Aortic smooth muscle cell (primary cell): ENCODE data around the gene GRSF1. TPM values are rescaled to one million over a fixed set of nuclear protein-coding genes. Genes with fewer than 3 reads are reported as not detected.

ENCODE experiments used
- total RNA-seq: library from RNA; depleted of rRNA; stranded (reverse); fragments of >200 nt; gene quantifications from 2 replicates; pipeline ENCODE4 v1.2.3, GENCODE V29; 2014

Gene GRSF1, protein sequence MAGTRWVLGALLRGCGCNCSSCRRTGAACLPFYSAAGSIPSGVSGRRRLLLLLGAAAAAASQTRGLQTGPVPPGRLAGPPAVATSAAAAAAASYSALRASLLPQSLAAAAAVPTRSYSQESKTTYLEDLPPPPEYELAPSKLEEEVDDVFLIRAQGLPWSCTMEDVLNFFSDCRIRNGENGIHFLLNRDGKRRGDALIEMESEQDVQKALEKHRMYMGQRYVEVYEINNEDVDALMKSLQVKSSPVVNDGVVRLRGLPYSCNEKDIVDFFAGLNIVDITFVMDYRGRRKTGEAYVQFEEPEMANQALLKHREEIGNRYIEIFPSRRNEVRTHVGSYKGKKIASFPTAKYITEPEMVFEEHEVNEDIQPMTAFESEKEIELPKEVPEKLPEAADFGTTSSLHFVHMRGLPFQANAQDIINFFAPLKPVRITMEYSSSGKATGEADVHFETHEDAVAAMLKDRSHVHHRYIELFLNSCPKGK
- total RNA-seq = 79.7 and 87.2 TPM in 2 replicates

DNA sequence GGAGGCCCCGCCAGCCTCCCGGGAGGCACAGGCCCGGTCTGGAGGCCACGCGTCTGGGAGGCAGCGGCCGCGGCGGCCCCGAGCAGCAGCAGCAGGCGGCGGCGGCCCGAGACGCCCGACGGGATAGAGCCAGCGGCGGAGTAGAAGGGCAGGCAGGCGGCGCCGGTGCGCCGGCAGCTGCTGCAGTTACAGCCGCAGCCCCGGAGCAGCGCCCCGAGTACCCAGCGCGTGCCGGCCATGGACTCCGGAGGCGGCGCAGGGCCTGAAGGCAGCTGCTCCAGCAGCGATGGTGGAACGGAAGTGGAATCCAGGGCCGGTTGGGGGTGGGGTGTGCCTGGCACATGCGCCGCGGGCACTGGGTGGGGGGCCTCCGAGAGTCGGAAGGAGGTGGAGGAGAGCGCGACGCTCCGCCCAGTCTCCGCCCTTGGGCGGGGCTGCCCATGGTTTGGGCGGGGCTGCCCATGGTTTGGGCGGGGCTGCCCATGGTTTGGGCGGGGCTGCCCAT lies at the start of gene GRSF1:
TSS of gene GRSF1 (minus strand) at position 302 of the 505 bp plus-strand sequence. CDS start at position 239, 63 bp downstream.

Other genes starting within 250 kb of the GRSF1 start
- gene AMBN, start 247.6 kb downstream of the GRSF1 start, total RNA-seq = not detected in 2 replicates
- under 0.01 and 0.12 TPM in 2 replicates for gene ENAM, start 211.1 kb downstream of the GRSF1 start, total RNA-seq
- 0.12 and 0.13 TPM in 2 replicates for gene JCHAIN, start 173.4 kb downstream of the GRSF1 start, total RNA-seq
- gene UTP3, start 151.4 kb downstream of the GRSF1 start, total RNA-seq = 21.0 and 26.0 TPM in 2 replicates
- 32.0 and 48.2 TPM in 2 replicates for gene RUFY3, start 117.9 kb downstream of the GRSF1 start, total RNA-seq
- gene MOB1B, start 62.5 kb upstream of the GRSF1 start, total RNA-seq = 9.1 and 11.3 TPM in 2 replicates
- gene DCK, start 153.8 kb upstream of the GRSF1 start, total RNA-seq = 15.2 and 19.0 TPM in 2 replicates